GM15510 (cell line): Measurements from ENCODE around the gene XPNPEP2.

Experiments
- POLR2A ChIP-seq: IDR thresholded peaks from 3 replicates; pipeline ENCODE4 v1.6.1; 2011; ENCODE audit warnings: borderline replicate concordance; ENCODE audit not compliant: insufficient read length; ENCODE audit errors: extremely low read depth

XPNPEP2 gene, protein sequence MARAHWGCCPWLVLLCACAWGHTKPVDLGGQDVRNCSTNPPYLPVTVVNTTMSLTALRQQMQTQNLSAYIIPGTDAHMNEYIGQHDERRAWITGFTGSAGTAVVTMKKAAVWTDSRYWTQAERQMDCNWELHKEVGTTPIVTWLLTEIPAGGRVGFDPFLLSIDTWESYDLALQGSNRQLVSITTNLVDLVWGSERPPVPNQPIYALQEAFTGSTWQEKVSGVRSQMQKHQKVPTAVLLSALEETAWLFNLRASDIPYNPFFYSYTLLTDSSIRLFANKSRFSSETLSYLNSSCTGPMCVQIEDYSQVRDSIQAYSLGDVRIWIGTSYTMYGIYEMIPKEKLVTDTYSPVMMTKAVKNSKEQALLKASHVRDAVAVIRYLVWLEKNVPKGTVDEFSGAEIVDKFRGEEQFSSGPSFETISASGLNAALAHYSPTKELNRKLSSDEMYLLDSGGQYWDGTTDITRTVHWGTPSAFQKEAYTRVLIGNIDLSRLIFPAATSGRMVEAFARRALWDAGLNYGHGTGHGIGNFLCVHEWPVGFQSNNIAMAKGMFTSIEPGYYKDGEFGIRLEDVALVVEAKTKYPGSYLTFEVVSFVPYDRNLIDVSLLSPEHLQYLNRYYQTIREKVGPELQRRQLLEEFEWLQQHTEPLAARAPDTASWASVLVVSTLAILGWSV

DNA sequence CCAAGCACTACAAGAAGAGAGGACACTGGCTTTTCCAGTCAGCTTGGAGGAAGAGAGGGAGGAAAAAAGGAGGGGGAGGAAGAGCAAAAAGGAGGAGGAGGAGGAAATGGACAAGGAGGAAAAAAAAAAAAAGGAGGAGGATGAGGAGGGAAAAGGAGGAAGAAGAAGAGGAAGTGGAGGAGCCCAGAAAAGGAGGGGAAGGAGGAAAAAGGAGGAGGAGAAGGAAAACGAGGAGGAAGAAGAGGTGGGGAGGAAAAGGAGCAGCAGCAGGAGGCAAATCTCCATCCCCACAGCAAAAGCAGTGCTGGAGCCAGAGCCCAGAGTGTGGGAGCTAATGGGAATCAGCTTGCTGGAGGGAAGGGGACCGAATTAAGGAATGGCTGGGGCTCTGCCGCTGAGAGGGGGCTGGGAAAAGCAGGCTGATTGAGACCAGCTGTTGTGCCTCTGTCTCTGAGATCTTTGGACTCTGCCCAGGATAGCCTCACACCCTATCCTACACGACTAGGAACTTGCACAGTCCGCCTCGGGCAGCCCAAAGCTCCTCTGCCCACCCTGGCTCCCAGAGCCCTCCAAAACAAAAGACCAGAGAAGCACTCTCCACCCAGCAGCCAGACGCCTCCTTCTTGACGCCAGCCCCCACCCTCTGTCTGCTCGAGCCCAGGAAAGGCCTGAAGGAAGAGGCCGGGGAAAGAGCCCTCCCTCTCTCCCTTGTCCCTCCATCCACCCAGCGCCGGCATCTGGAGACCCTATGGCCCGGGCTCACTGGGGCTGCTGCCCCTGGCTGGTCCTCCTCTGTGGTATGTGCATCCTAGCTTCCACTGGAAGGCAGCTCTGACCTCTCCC lies at the start of gene XPNPEP2:
TSS of gene XPNPEP2 (plus strand) at position 514 of the 843 bp plus-strand sequence. CDS start at position 749, 235 bp downstream.
- TF ChIP-seq POLR2A, result no peak

DNA sequence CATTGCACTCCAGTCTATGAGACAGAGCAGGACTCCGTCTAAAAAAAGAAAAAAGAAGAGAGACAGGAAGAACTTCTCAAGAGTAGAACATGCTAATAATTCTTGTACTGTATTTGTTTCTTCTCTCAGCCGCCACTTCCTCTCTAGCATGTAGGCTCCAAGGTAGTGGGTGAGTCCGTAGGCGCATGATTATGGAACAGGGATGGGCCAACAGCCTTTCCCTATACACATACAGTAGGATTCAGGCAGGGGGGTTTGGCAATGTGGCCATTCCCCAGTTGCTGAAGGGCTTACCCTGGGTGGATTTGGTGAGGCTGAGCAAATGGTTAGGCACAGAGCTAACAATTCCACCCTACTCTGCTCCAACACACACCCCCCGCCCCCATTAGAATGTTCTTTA lies 49.0 kb upstream of the XPNPEP2 start:
- no peak for TF ChIP-seq POLR2A

DNA sequence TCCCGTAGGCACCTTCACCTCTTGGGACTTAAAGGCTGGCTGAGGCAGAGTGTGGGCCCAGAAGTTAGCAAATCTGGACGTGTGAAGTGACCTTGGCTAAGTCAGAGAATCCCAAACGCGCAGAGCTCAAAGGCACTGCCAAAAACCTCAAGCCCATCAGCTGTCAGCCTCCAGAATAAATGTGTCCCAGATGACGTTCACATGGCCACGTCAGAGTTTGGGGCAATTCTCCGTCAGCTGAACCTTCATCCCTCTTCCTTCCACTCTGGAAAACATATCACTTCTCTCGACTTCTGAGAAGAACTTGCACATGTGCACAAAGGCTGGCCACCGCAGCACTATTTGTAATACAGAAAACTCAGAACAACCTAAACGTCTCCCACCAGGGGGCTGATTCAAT lies 48.3 kb upstream of the XPNPEP2 start:
- TF ChIP-seq POLR2A, result no peak

DNA sequence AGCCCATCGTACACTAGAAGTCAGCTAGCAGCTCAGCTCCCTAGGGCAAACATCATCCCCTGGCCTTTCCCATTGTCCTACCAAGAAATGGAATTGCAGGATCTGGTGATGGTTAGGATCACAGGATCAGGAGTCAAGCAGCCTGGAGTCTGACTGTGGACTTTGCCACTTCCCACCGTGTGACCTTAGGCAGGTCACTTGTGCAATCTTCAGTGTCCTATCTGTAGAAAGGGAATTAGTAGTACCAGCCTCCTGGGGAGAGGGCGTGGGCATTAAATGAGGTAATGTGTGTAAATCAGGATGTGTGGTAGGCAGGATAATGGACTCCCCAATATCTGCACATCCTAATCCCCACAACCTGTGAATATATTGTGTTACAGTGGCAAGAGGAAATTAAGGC lies 45.4 kb upstream of the XPNPEP2 start:
- no peak for TF ChIP-seq POLR2A

DNA sequence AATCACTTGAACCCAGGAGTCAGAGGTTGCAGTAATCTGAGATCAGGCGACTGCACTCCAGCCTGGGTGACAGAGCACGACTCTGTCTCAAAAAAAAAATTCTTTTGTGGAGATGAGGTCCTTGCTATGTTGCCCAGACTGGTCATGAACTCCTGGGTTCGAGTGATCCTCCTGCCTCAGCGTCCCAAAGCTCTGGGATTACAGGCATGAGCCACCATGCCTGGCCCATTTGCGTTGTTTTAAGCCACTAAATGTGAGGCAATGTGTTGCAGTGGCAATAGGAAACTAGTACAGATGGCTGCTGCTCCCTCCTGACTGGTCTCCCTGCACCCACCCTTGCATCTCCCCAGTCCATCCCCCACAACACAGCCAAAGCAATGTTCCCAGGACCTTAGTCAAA lies 44.0 kb upstream of the XPNPEP2 start:
- TF ChIP-seq POLR2A, result no peak

DNA sequence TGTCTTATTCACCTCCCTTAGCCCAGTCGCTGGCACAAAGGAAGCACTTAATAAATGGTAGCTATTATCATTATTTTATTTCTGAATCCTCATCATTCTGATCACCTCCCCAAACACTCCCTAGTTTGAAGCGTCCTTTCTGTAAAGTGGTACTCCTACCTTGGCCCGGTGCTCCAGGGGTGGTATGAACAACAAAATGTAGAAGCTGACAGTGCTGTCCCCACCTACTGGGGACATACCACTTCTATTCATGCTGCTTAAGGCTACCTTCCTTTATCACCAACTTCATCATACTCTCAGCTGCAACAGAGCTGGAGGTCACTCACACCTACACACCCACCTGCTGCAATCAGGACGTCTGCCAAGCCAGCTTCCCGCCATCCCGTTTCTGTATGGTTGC lies 43.2 kb upstream of the XPNPEP2 start:
- TF ChIP-seq POLR2A, result no peak

DNA sequence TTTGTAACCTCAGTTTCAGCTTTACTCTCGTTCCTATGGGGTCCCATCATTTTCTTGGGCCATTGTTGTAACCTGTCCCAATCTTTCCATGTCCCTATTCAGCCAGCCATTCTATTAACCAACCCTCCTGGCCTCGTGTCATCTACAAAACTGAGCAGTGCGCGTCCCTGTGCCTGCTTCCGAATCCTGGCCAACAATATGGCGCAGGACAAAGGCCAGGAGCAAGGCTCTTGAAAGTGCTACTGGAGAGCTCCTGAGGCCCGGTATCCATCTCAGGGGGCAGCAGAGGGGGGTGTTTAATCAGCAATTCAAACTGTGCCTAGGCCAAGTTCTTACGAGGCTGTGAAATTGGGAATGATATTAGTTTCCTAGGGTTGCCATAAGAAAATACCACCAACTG lies 42.8 kb upstream of the XPNPEP2 start:
- no peak for TF ChIP-seq POLR2A

DNA sequence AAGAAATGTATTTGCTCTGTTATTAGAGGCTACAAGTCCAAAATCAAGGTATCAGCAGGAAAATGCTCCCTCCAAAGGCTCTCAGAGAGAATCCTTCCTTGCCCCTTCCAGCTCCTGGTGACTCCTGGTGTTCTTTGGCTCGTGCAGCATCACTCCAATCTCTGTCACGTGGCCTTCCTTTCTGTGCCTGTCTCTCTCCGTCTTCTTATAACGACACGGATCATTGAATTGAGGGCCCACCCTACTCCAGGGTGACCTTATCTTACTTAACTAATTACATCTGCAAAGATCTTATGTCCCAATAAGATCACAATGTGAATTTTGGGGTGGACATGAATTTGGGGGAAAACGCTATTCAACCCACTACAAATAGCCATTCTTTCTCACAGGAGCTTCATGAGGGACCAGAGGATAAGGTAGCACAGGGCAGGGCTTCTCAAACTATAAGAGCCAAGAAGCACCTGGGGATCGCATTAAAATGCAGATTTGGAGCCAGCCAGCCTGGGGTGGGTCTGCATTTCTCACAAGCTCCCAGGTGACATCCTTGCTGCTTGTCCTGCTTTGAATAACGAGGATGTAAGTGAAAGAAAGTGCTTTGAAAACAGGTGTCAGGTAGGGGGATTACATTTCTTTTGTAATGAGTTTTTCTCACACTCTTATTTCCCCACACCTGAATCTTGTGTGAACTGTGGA lies 42.2 kb upstream of the XPNPEP2 start:
- no peak for TF ChIP-seq POLR2A

DNA sequence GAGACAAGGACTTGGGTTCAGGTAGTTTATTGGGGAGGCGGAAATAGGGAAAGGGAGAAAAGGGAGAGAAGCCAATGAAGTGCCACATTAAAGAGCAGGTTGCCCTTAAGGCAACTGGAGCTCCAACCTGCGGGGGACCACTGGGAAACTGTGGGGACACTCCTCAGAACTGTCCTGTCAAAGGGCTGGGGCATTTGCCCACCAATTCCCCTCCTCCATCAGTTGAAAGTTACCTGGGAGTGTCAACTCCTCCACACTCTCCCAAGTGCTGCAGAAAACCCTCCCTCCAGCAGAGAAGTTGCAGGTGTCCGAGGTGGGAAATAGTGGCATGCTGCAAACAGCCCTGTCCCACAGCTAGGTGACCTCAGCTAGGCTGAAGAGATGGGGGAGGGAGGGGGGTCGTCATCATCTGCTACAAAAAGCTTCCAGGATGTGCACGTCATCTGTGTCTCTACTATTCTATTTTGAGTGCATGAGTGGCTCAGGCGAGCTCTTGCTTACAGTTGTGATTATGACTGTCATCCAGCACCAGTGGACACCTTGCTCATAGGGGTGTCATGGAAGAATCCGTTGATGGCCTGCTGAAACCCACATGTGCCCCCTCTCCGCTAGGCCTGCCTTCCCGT lies 41.5 kb upstream of the XPNPEP2 start:
- no peak for TF ChIP-seq POLR2A

DNA sequence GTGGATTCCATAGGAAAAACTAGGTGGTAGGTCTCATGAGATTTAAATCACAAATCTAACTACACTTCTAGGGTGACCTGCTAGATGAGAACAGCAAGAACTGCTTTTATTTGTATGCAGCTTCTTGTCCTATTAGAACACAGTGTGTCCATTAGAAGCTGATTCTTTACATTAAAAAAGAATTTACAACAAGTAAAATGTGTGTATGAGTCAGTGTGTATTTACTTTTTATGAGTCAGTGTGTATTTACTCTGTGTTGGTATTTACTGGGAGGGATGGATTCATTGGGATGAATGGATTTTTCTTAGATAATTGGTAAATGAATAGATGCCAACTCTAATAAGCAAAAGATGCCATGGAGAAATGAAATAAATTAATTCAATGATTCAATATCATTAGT lies 40.6 kb upstream of the XPNPEP2 start:
- TF ChIP-seq POLR2A, result no peak

DNA sequence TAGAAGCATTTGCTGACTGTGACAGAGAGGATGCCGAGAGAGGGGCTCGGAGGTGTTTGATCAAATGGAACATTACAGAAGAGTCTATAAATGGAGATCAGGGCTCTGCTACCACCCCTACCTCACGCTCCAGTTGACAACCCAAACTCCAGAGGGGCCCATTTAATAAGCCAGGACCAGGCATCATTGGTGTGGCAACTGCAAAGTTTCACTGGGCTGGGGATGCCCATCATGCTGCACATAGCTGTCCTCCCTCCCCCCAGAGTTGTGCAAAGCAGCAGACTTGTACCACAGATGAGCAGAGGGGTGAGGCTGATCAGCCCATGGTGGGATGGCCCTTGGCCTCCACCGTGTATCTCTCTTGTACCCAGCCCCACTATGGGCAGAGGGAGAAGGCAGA lies 38.2 kb upstream of the XPNPEP2 start:
- no peak for TF ChIP-seq POLR2A

DNA sequence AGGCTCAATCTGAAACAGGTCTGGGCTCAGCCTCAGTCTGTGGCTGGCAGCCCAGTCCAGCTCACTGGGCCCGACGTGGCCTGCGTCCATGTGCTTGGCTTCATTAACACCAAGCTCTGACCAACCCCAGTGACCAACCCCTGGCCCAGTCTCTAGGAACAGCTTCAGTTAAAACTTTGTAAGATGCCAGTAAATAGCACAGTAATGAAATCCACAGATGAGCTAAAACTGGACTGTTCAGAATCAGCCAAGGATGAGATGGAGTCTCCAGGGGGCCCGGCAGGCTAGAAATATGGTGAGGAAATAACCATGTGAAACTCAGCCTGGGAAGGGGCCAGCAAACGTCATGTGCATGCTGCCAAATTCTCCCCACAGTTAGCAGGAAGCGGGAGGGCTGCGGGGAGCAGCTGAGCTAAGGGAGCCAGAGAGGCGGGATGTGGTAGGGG lies 37.1 kb upstream of the XPNPEP2 start:
- no peak for TF ChIP-seq POLR2A

DNA sequence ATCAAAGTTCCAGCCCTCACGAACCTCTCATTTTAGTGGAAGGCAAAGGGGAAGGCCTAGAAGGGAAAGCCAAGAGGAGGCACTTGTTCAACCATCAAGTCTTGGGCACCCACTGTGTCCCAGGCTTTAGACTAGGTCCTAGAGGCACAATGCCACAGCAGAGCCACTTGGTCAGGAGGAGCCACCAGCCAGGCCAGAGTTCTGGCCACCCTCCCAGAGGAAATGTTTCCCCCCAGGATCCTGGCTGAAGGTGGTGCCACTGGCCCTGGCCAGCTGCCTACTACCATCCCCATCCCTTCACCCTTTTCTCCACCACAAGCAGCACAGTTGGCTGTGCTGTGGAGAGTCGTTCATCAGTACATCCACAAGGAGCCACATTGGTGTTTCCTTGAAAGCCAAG lies 34.3 kb upstream of the XPNPEP2 start:
- TF ChIP-seq POLR2A, result no peak

DNA sequence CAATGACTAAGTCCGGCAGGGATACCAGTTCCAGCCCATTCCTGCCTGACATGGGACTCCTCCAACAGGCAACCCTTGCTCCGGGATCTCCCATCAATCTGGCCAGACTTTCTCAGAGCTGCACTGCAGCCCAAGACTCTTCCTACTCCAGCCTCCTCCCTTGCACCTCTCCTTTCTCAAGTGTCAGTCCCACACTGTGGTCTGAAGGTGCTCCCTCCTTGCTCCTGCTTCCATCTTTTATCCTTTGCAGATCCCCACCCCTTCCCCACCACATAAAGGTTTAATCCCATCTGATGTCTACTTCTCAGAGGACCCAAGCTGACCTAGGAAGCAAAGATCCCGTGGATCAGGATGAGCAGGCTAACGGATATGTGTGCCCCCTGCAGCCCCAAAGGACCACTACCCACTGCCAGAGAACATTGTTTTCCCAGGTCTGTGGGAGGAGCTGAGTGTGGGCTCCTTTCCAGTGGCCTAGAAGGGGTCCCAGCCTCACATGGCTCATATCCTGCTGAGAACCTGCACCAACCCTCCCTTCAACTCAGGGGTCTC lies 33.3 kb upstream of the XPNPEP2 start:
- no peak for TF ChIP-seq POLR2A
